ENCODE measurements around the gene NRCAM.

NRCAM gene

GRCh38 chr7:108122181-108122580 is 334.1 kb downstream of the NRCAM start:
- no peak for DNase-seq (ENCODE audit: extremely low spot score)
- CTCF ChIA-PET = interaction anchor here (0.9 to 4.0 kb wide), 7 partner anchors 8 to 24 kb away, joined by 3 to 41 read pairs (median 7); no protein-coding TSS in a partner anchor
- POLR2A ChIA-PET = no interaction called here
- TF ChIP-seq CTCF (IDR thresholded peaks at IDR 0.05; ENCODE audit: control extremely low read depth, extremely low read depth, low read depth, missing control alignments) = no peak

GRCh38 chr7:108120933-108121332 is 335.3 kb downstream of the NRCAM start:
- ChIA-PET CTCF (interaction anchor here (0.7 to 4.0 kb wide), 6 partner anchors 8 to 25 kb away, joined by 3 to 41 read pairs (median 6); partner anchors contain the start of gene LAMB4), POLR2A (no interaction called here)
- no peak for TF ChIP-seq CTCF (IDR thresholded peaks at IDR 0.05; ENCODE audit: control extremely low read depth, extremely low read depth, low read depth, missing control alignments)
- no peak for DNase-seq (ENCODE audit: extremely low spot score)

GRCh38 chr7:108120196-108120595 is 336.0 kb downstream of the NRCAM start:
- no peak for DNase-seq (ENCODE audit: extremely low spot score)
- no peak for TF ChIP-seq CTCF (IDR thresholded peaks at IDR 0.05; ENCODE audit: control extremely low read depth, extremely low read depth, low read depth, missing control alignments)
- ChIA-PET POLR2A (interaction anchor here (1.0 kb wide), 1 partner anchor 15 kb away, joined by 3 read pairs; no protein-coding TSS in a partner anchor), CTCF (interaction anchor here (0.7 to 4.0 kb wide), 8 partner anchors 9 to 29 kb away, joined by 3 to 41 read pairs (median 4); partner anchors contain the start of gene LAMB4)

GRCh38 chr7:108118959-108119358 is 337.3 kb downstream of the NRCAM start:
- POLR2A ChIA-PET = no interaction called here
- no peak for TF ChIP-seq CTCF (IDR thresholded peaks at IDR 0.05; ENCODE audit: control extremely low read depth, extremely low read depth, low read depth, missing control alignments)
- no peak for DNase-seq (ENCODE audit: extremely low spot score)
- CTCF ChIA-PET = interaction anchor here (1.2 to 4.3 kb wide), 3 partner anchors 9 to 27 kb away, joined by 3 to 49 read pairs (median 5); no protein-coding TSS in a partner anchor

- ChIA-PET CTCF (interaction anchor here (1.1 to 3.2 kb wide), 21 partner anchors 8 to 385 kb away, joined by 3 to 110 read pairs (median 5); partner anchors contain the start of gene LAMB4), POLR2A (no interaction called here)
- peak; percentile 82 for TF ChIP-seq CTCF (IDR thresholded peaks at IDR 0.05; ENCODE audit: control extremely low read depth, extremely low read depth, low read depth, missing control alignments)
- no peak for DNase-seq (ENCODE audit: extremely low spot score)
Observed at GRCh38 chr7:108114117-108114841, 342.0 kb downstream of the NRCAM start.

- TF ChIP-seq CTCF (IDR thresholded peaks at IDR 0.05; ENCODE audit: control extremely low read depth, extremely low read depth, low read depth, missing control alignments) = no peak
- POLR2A ChIA-PET = no interaction called here
- no peak for DNase-seq (ENCODE audit: extremely low spot score)
- CTCF ChIA-PET = interaction anchor here (1.0 to 3.2 kb wide), 12 partner anchors 8 to 386 kb away, joined by 3 to 110 read pairs (median 10); partner anchors contain the start of gene LAMB4
Observed at GRCh38 chr7:108112683-108113082, 343.6 kb downstream of the NRCAM start.

All from GM10248 (cell line).